Psoas muscle (tissue), 8 donors: ENCODE results near the gene CD27. TPM values are rescaled to one million over a fixed set of nuclear protein-coding genes. Genes with fewer than 3 reads are reported as not detected.

Source experiments
- ATAC-seq, 4 donors: fragments of 200-7000 bp; cut with Tn5 transposase; one replicate each; pipeline ENCODE4 v1.9.1; 2020; ENCODE audit warnings: moderate library complexity in 3 of 4, mild to moderate bottlenecking in 2 of 4
- DNase-seq, 2 donors: peaks; one replicate each; pipeline ENCODE4 v3.0.0-alpha.2; 2020
- H3K27ac ChIP-seq: fragments of 200-600 bp; one replicate; pipeline ENCODE4 v1.8.0; 2022
- H3K27me3 ChIP-seq, 3 donors: fragments of 200-600 bp in 1 of 3; one replicate each; pipeline versions ENCODE4 v1.6.1 to v1.8.0; 2013 to 2022; ENCODE audit warnings: low read length in 2 of 3, mild to moderate bottlenecking in 2 of 3, moderate library complexity in 1 of 3; ENCODE audit not compliant: insufficient read depth in 3 of 3
- H3K36me3 ChIP-seq, 2 donors: fragments of 200-600 bp in 1 of 2; one replicate each; pipeline versions ENCODE4 v1.6.1 to v1.8.0; 2013 to 2022; ENCODE audit warnings: low read depth in 1 of 2, mild to moderate bottlenecking in 1 of 2, moderate library complexity in 1 of 2; ENCODE audit not compliant: insufficient read depth in 1 of 2
- H3K4me1 ChIP-seq: fragments of 200-600 bp; one replicate; pipeline ENCODE4 v1.8.0; 2022
- H3K4me3 ChIP-seq: fragments of 200-600 bp; one replicate; pipeline ENCODE4 v1.8.0; 2022; ENCODE audit warnings: mild to moderate bottlenecking
- H3K9me3 ChIP-seq: fragments of 200-600 bp; one replicate; pipeline ENCODE4 v1.8.0; 2022
- CTCF ChIP-seq: fragments of 200-600 bp; IDR thresholded peaks from one replicate; pipeline ENCODE4 v1.8.0; 2022; ENCODE audit warnings: antibody characterized with exemption
- WGBS, 3 donors: extraction: QIAGEN DNeasy Blood & Tissue Kit; methylation state at CpG; one replicate each; pipeline versions ENCODE4 v1.1.6 to v1.1.7; 2013; 5-methylcytosine and 5-hydroxymethylcytosine counted together
- intact Hi-C, 2 donors: fragments of 100-400 bp; cut with DNase I; formaldehyde crosslinking; loops; one replicate each; pipeline versions ENCODE4 v1.11.0 to v1.14.2; 2022
- polyA plus RNA-seq, 3 donors: library from polyadenylated mRNA; stranded (reverse); fragments of 200-250 nt; gene quantifications; one replicate each; pipeline ENCODE4 v1.2.3, GENCODE V29; 2013
- total RNA-seq, 4 donors: library from RNA; stranded (reverse); fragmentation: NEBNext Ultra II Directional in 2 of 4; extraction: Animal tissue kit (Norgen Biotek cat#: 25700) in 2 of 4; gene quantifications; one replicate each; pipeline versions ENCODE4 v1.2.1 to v1.2.4, GENCODE V29; 2021 to 2023
- donor health status: healthy with polysubstance abuse.
- donor health status: DM: no; HTN: no; CAD: no; lungs with moderate emphysema.
- donor health status: Bipolar disorder and iron deficiency.
- donor health status: healthy.
- donor health status: DM: yes; HTN: yes; CAD: no.
- donor health status: DM: no; HTN: no; CAD: no.
- donor health status: DM: no; HTN: no; CAD: no.
- donor health status: DM: yes; HTN: yes; CAD: no.

CD27 gene
- total and polyA plus RNA-seq, 7 donors = 0.10 to 0.29 (median 0.28) TPM; not detected in 4

DNA sequence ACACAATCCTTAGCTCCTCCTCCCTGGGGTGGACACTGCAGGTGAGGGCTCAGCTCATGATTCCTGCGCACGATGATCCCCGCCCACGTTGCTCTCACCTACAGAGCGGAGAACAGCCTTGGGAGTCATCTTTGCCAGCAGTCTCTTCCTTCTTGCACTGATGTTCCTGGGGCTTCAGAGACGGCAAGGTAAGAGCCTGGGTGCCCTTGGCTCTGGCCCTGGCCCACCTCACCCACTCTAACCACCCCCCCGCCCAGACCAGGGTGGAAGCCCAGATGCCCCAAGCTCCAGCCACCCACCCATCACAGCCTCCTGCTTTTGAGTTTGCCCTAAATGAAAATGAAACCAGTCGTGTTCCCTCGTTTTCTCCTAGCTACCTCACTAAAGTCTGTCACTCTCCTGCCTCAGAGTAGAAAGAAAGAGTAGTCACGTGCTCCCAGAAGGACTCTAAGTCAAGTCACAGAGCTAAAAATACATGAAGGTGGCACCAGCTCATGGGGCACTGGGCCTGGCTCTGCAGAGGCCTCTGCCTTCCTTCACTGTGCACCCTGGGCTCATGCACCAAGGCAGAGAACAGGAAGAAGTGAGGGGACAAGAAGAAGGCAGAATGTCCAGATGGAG, 16.1 kb downstream of the CD27 start:
- no peak for DNase-seq
- 66 to 77% (median 71%) methylated on average over 10 of the region's 10 CpGs for WGBS, 3 donors
- peak; percentile 81 to 92 (median 91) for ATAC-seq
- H3K36me3 ChIP-seq = peaks cover 15 to 96% of the 10 kb centered on the region in 2 donors
- no peaks in the 10 kb centered on the region for H3K27me3 ChIP-seq
- TF ChIP-seq CTCF = no peak
- H3K9me3 ChIP-seq = no peaks in the 10 kb centered on the region
- no peak overlapping the region for H3K4me3 ChIP-seq
- intact Hi-C loops = loop anchor here in 1 of 2 donors (5.0 to 10.0 kb wide), 3 partner anchors 129 to 396 kb away; partner anchors contain the start of gene CD9
- peaks cover 15% of the 10 kb centered on the region for H3K4me1 ChIP-seq
- H3K27ac ChIP-seq = peak overlapping the region; percentile 72

GRCh38 chr12:6461401-6462233, 16.9 kb downstream of the CD27 start:
- Histone ChIP-seq H3K4me1 (peaks cover 15% of the 10 kb centered on the region), H3K9me3 (no peaks in the 10 kb centered on the region), H3K27ac (peak overlapping the region; percentile 72), H3K27me3 (no peaks in the 10 kb centered on the region), H3K36me3 (peaks cover 15 to 97% of the 10 kb centered on the region in 2 donors), H3K4me3 (no peak overlapping the region)
- TF ChIP-seq CTCF = no peak
- no peak for ATAC-seq
- peak in 1 of 2 donors; percentile 65 for DNase-seq
- intact Hi-C loops = loop anchor here in 1 of 2 donors (5.0 to 10.0 kb wide), 3 partner anchors 129 to 397 kb away; partner anchors contain the start of gene CD9
- WGBS, 3 donors = 76 to 80% (median 78%) methylated on average over 15 of the region's 15 CpGs

- 88 to 90% (median 89%) methylated on average over 14 of the region's 14 CpGs for WGBS, 3 donors
- H3K9me3 ChIP-seq = no peaks in the 10 kb centered on the region
- intact Hi-C loops = loop anchor here in 1 of 2 donors (5.0 to 10.0 kb wide), 3 partner anchors 130 to 398 kb away; partner anchors contain the start of gene CD9
- H3K27me3 ChIP-seq = no peaks in the 10 kb centered on the region
- no peak for TF ChIP-seq CTCF
- H3K4me3 ChIP-seq = no peak overlapping the region
- no peak for ATAC-seq
- peaks cover 15% of the 10 kb centered on the region for H3K4me1 ChIP-seq
- peaks cover 14 to 91% of the 10 kb centered on the region in 2 donors for H3K36me3 ChIP-seq
- no peak for DNase-seq
- no peak overlapping the region for H3K27ac ChIP-seq
Observed at GRCh38 chr12:6462234-6462995, 17.7 kb downstream of the CD27 start.

GRCh38 chr12:6463216-6463615, 18.5 kb downstream of the CD27 start:
- intact Hi-C loops = loop anchor here in 1 of 2 donors (5.0 to 10.0 kb wide), 3 partner anchors 131 to 398 kb away; partner anchors contain the start of gene CD9
- Histone ChIP-seq H3K27me3 (no peaks in the 10 kb centered on the region), H3K9me3 (no peaks in the 10 kb centered on the region), H3K4me3 (no peak overlapping the region), H3K36me3 (peaks cover 9 to 83% of the 10 kb centered on the region in 2 donors), H3K27ac (peak overlapping the region; percentile 0), H3K4me1 (peaks cover 17% of the 10 kb centered on the region)
- no peak for TF ChIP-seq CTCF
- no peak for DNase-seq
- WGBS, 3 donors = 72 to 84% (median 75%) methylated on average over 7 of the region's 7 CpGs
- ATAC-seq = no peak
